ENCODE results near the gene THRB.

- TF ChIP-seq, protein P1, sequence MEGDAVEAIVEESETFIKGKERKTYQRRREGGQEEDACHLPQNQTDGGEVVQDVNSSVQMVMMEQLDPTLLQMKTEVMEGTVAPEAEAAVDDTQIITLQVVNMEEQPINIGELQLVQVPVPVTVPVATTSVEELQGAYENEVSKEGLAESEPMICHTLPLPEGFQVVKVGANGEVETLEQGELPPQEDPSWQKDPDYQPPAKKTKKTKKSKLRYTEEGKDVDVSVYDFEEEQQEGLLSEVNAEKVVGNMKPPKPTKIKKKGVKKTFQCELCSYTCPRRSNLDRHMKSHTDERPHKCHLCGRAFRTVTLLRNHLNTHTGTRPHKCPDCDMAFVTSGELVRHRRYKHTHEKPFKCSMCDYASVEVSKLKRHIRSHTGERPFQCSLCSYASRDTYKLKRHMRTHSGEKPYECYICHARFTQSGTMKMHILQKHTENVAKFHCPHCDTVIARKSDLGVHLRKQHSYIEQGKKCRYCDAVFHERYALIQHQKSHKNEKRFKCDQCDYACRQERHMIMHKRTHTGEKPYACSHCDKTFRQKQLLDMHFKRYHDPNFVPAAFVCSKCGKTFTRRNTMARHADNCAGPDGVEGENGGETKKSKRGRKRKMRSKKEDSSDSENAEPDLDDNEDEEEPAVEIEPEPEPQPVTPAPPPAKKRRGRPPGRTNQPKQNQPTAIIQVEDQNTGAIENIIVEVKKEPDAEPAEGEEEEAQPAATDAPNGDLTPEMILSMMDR (IDR thresholded peaks at IDR 0.05) = no peak
- TF ChIP-seq POLR2A (IDR thresholded peaks at IDR 0.05) (no peak), POLR2AphosphoS5 (IDR thresholded peaks at IDR 0.05) (no peak)
Observed at GRCh38 chr3:24086206-24086605, 408.4 kb downstream of the THRB start.
